Measurements from ENCODE around the gene DNAAF1. TPM values are rescaled to one million over a fixed set of nuclear protein-coding genes. Genes with fewer than 3 reads are reported as not detected.

Gene DNAAF1
- total RNA-seq, 1 donor from 2014 or later = 0.11 TPM

DNA sequence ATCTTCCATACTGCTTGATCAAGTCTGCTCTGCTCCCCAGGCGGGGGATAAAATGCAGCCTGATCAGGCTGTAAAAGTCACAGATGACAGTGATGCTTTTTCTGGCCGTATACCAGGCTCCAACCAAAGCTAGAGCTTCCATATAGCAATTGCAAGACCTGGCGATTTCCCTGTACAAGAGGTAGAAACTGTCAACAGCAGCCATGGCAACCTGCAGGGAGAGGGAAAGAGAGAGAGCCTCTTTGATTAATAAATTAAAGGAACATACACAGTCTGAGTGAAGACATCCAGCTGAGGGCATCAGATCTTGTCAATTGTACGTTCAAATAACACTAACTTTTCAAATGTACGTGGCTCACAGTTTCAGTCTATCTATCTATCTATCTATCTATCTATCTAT lies 14.0 kb upstream of the DNAAF1 start:
- no peak overlapping the region for H3K27ac ChIP-seq
- H3K36me3 ChIP-seq = no peaks in the 10 kb centered on the region
- no peak overlapping the region for H3K4me3 Mint-ChIP-seq
- H4K20me1 ChIP-seq (ENCODE audit: low read depth) = peaks cover 47% of the 10 kb centered on the region
- peaks cover 44% of the 10 kb centered on the region for H3K79me2 ChIP-seq (ENCODE audit: low read depth)
- no peak for TF ChIP-seq EZH2phosphoT487 (IDR thresholded peaks at IDR 0.05)
- no peak for TF ChIP-seq CTCF (IDR thresholded peaks at IDR 0.05)
- TF ChIP-seq EZH2 (IDR thresholded peaks at IDR 0.05) = no peak
- H3F3A ChIP-seq (ENCODE audit: low read depth) = no peaks in the 10 kb centered on the region
- peaks cover 17% of the 10 kb centered on the region for H3K4me1 ChIP-seq
- peaks cover 28% of the 10 kb centered on the region for H3K4me1 Mint-ChIP-seq
- no peak overlapping the region for H3K4me2 ChIP-seq
- no peak overlapping the region for H3K4me3 ChIP-seq
- H3K9me3 ChIP-seq (ENCODE audit: low read depth) = no peaks in the 10 kb centered on the region
- peak overlapping the region; percentile 29 for H3K27ac Mint-ChIP-seq
- H2AFZ ChIP-seq (replicated peaks) = no peak overlapping the region
- H3K27me3 Mint-ChIP-seq (ENCODE audit: insufficient read depth, low read depth) = no peaks in the 10 kb centered on the region
- DNase-seq (ENCODE audit: low spot score) = no peak
- H3K9me3 Mint-ChIP-seq = no peaks in the 10 kb centered on the region
- no peak overlapping the region for H3K9ac ChIP-seq
- H3K27me3 ChIP-seq = no peaks in the 10 kb centered on the region
- peaks cover 24% of the 10 kb centered on the region for H3K36me3 Mint-ChIP-seq

DNA sequence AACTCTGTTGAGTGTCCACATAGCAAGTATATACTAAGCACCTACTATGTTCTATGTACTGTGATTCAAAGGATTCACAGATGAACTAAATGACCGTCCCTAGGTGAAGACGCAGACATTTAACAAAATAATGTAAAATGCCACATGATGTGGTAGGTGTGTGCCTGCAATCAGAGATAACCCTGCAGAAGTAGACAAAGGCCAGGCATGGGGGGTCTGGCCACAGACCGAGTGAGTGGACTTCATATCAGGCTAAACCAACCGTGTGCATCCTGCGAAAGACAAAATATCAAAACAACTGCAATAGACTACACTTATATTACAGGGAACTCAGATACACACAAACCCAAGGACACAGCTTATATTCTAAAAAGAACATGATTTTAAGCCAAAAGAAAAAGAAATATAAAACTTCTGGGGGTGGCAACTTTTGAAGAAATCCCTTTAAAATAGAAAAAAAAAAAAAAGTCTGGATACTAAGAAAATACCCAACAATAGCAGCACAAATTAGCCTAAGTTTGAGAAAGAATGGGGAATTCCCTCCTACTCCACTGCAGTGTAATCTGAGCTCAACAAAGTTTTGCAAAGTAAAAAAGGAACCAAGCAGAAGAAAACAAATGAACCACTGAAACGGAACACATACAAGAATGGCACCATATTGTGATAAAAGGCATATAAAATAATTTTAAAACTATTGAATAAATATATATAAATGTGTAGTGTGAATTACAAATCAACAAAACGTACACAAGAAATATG lies 12.4 kb upstream of the DNAAF1 start:
- Histone ChIP-seq H3K36me3 (no peaks in the 10 kb centered on the region), H3K4me3 (no peak overlapping the region), H3K79me2 (ENCODE audit: low read depth) (peaks cover 60% of the 10 kb centered on the region), H3K4me1 (peaks cover 31% of the 10 kb centered on the region), H4K20me1 (ENCODE audit: low read depth) (peaks cover 63% of the 10 kb centered on the region), H3F3A (ENCODE audit: low read depth) (no peaks in the 10 kb centered on the region), H2AFZ (replicated peaks) (no peak overlapping the region), H3K9ac (peak overlapping the region; percentile 12), H3K27ac (no peak overlapping the region), H3K27me3 (no peaks in the 10 kb centered on the region), H3K4me2 (peak overlapping the region; percentile 42), H3K9me3 (ENCODE audit: low read depth) (no peaks in the 10 kb centered on the region)
- no peak overlapping the region for H3K4me3 Mint-ChIP-seq
- no peak for TF ChIP-seq CTCF (IDR thresholded peaks at IDR 0.05)
- no peak overlapping the region for H3K27ac Mint-ChIP-seq
- H3K36me3 Mint-ChIP-seq = peaks cover 16% of the 10 kb centered on the region
- H3K27me3 Mint-ChIP-seq (ENCODE audit: insufficient read depth, low read depth) = peaks cover 2% of the 10 kb centered on the region
- peaks cover 44% of the 10 kb centered on the region for H3K4me1 Mint-ChIP-seq
- DNase-seq (ENCODE audit: low spot score) = no peak
- H3K9me3 Mint-ChIP-seq = no peaks in the 10 kb centered on the region

DNA sequence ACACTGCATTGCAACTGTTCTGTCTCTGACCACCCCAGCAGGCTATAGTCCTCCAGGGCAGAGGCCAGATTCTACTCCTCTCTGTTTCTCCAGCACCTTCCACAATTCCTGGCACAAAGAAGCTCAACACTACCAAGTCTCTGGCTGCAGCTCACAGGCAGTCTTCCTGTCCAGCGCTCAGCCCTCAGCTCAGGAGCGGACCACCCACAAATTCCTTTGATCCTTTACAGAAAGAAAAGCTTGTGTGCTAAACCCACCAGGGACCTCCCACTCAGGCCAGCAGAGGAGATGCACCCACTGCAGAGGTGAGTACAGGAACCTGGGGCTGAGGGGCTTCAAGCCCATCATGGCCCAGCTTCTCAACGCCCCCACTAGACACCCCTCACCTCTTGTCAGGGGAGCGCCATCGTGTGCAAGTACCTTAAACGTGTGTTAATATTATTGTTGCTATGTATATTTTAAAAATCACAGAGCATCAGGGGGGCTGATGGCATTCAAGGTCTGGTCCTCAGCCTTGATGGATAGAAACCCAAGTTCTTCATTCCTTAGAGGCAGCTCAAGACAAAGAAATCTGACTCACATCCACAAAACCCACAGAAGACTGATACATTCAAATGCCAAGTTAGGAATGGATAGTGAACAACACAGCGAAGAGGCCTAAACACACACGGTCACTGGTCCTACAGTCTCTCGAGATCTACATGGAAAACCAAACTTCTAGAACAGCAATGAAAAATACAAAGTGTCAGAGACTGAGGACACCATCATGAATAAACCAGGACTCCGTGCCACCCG lies 8.6 kb upstream of the DNAAF1 start:
- Mint-ChIP-seq H3K4me1 (peaks cover 65% of the 10 kb centered on the region), H3K4me3 (no peak overlapping the region), H3K27ac (peak overlapping the region; percentile 11), H3K9me3 (peaks cover 2% of the 10 kb centered on the region), H3K27me3 (ENCODE audit: insufficient read depth, low read depth) (peaks cover 2% of the 10 kb centered on the region), H3K36me3 (peaks cover 8% of the 10 kb centered on the region)
- H2AFZ ChIP-seq (replicated peaks) = no peak overlapping the region
- no peak overlapping the region for H3K9ac ChIP-seq
- peaks cover 48% of the 10 kb centered on the region for H3K4me1 ChIP-seq
- H3K79me2 ChIP-seq (ENCODE audit: low read depth) = peaks cover 96% of the 10 kb centered on the region
- no peak overlapping the region for H3K4me2 ChIP-seq
- H3K9me3 ChIP-seq (ENCODE audit: low read depth) = no peaks in the 10 kb centered on the region
- peak; percentile 67 for DNase-seq (ENCODE audit: low spot score)
- no peak for TF ChIP-seq EZH2 (IDR thresholded peaks at IDR 0.05)
- TF ChIP-seq CTCF (IDR thresholded peaks at IDR 0.05) = no peak
- TF ChIP-seq EZH2phosphoT487 (IDR thresholded peaks at IDR 0.05) = no peak
- H3K4me3 ChIP-seq = no peak overlapping the region
- no peak overlapping the region for H3K27ac ChIP-seq
- peaks cover 92% of the 10 kb centered on the region for H4K20me1 ChIP-seq (ENCODE audit: low read depth)
- H3F3A ChIP-seq (ENCODE audit: low read depth) = peaks cover 7% of the 10 kb centered on the region
- H3K27me3 ChIP-seq = no peaks in the 10 kb centered on the region
- H3K36me3 ChIP-seq = no peaks in the 10 kb centered on the region
